ENCODE measurements around the gene GDF7. TPM values are rescaled to one million over a fixed set of nuclear protein-coding genes. Genes with fewer than 3 reads are reported as not detected.

Gene GDF7
- total and polyA plus RNA-seq, 4 donors: 0.89 to 7.2 (median 3.3) TPM

DNA sequence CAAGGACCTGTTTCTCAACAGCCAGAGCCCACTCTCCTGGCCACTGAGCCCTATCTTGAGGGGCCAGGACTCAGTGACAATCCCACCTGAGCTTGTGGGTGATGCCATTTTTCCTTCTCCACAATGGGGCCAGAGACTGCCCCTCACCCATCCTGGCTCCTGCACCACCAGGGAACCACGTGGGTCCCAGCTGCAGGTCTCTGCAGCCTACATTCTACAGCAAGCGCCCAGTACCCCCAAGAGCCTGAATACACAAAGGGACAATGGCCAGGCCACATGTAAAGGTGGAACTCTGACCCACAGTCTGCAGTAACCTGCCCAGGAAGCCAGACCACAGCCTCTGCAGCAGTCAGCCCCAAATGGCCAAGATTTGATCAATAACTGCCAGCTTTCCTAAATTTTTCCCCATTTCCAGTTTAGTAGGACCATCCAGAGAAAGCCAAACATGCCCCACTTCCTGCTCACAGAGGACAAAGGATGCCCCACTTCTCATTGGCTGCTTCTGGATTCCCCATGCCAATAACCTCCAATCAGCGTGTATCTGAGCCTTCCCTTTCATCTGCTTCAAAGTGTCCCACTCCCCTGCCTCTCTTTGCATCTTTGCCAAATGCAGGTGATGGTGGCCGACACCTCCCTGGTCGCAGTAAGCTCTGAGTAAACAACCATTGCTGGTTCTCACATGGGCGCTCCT, 35.2 kb upstream of the GDF7 start:
- DNase-seq (ENCODE audit: low spot score): no peak
- no peak overlapping the region for H3K4me3 ChIP-seq (ENCODE audit: low read depth in 1 of 3, low read length in 3 of 3)
- no peaks in the 10 kb centered on the region for H3K9me3 ChIP-seq (ENCODE audit: control insufficient read depth in 4 of 4, low read length in 3 of 4)
- peaks cover 5 to 28% (median 16%) of the 10 kb centered on the region in 4 donors for H3K4me1 ChIP-seq (ENCODE audit: control insufficient read depth in 4 of 4, insufficient read depth in 4 of 4, low read length in 3 of 4)
- TF ChIP-seq SP1 (IDR thresholded peaks at IDR 0.05): no peak
- TF ChIP-seq, protein P1, sequence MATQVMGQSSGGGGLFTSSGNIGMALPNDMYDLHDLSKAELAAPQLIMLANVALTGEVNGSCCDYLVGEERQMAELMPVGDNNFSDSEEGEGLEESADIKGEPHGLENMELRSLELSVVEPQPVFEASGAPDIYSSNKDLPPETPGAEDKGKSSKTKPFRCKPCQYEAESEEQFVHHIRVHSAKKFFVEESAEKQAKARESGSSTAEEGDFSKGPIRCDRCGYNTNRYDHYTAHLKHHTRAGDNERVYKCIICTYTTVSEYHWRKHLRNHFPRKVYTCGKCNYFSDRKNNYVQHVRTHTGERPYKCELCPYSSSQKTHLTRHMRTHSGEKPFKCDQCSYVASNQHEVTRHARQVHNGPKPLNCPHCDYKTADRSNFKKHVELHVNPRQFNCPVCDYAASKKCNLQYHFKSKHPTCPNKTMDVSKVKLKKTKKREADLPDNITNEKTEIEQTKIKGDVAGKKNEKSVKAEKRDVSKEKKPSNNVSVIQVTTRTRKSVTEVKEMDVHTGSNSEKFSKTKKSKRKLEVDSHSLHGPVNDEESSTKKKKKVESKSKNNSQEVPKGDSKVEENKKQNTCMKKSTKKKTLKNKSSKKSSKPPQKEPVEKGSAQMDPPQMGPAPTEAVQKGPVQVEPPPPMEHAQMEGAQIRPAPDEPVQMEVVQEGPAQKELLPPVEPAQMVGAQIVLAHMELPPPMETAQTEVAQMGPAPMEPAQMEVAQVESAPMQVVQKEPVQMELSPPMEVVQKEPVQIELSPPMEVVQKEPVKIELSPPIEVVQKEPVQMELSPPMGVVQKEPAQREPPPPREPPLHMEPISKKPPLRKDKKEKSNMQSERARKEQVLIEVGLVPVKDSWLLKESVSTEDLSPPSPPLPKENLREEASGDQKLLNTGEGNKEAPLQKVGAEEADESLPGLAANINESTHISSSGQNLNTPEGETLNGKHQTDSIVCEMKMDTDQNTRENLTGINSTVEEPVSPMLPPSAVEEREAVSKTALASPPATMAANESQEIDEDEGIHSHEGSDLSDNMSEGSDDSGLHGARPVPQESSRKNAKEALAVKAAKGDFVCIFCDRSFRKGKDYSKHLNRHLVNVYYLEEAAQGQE (IDR thresholded peaks at IDR 0.05): no peak
- TF ChIP-seq, protein P2, sequence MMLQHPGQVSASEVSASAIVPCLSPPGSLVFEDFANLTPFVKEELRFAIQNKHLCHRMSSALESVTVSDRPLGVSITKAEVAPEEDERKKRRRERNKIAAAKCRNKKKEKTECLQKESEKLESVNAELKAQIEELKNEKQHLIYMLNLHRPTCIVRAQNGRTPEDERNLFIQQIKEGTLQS (IDR thresholded peaks at IDR 0.05): no peak
- no peak for TF ChIP-seq GABPA (IDR thresholded peaks at IDR 0.05 in 1 of 2, conservative IDR thresholded peaks at IDR 0.05 in 1 of 2)
- TF ChIP-seq EGR1 (IDR thresholded peaks at IDR 0.05; ENCODE audit: low read depth in 2 of 2): no peak
- TF ChIP-seq, protein P3, sequence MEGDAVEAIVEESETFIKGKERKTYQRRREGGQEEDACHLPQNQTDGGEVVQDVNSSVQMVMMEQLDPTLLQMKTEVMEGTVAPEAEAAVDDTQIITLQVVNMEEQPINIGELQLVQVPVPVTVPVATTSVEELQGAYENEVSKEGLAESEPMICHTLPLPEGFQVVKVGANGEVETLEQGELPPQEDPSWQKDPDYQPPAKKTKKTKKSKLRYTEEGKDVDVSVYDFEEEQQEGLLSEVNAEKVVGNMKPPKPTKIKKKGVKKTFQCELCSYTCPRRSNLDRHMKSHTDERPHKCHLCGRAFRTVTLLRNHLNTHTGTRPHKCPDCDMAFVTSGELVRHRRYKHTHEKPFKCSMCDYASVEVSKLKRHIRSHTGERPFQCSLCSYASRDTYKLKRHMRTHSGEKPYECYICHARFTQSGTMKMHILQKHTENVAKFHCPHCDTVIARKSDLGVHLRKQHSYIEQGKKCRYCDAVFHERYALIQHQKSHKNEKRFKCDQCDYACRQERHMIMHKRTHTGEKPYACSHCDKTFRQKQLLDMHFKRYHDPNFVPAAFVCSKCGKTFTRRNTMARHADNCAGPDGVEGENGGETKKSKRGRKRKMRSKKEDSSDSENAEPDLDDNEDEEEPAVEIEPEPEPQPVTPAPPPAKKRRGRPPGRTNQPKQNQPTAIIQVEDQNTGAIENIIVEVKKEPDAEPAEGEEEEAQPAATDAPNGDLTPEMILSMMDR (IDR thresholded peaks at IDR 0.05; ENCODE audit: low read depth, low read length, missing input control): no peak
- no peak for TF ChIP-seq TAF1 (conservative IDR thresholded peaks at IDR 0.05)
- TF ChIP-seq, protein P4, sequence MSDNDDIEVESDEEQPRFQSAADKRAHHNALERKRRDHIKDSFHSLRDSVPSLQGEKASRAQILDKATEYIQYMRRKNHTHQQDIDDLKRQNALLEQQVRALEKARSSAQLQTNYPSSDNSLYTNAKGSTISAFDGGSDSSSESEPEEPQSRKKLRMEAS (IDR thresholded peaks at IDR 0.05): no peak
- no peaks in the 10 kb centered on the region for H3K36me3 ChIP-seq (ENCODE audit: control insufficient read depth in 4 of 4, insufficient read depth in 3 of 4, low read depth in 1 of 4, low read length in 3 of 4)
- no peak overlapping the region for H3K9ac ChIP-seq (ENCODE audit: low read depth in 1 of 2, low read length in 2 of 2)
- H3K27me3 ChIP-seq (ENCODE audit: control insufficient read depth in 4 of 4, insufficient read depth in 4 of 4, low read length in 3 of 4): no peaks in the 10 kb centered on the region
- H3K27ac ChIP-seq (ENCODE audit: low read depth in 1 of 2, low read length in 2 of 2): no peak overlapping the region
- WGBS: 93% methylated on average over 6 of the region's 6 CpGs

DNA sequence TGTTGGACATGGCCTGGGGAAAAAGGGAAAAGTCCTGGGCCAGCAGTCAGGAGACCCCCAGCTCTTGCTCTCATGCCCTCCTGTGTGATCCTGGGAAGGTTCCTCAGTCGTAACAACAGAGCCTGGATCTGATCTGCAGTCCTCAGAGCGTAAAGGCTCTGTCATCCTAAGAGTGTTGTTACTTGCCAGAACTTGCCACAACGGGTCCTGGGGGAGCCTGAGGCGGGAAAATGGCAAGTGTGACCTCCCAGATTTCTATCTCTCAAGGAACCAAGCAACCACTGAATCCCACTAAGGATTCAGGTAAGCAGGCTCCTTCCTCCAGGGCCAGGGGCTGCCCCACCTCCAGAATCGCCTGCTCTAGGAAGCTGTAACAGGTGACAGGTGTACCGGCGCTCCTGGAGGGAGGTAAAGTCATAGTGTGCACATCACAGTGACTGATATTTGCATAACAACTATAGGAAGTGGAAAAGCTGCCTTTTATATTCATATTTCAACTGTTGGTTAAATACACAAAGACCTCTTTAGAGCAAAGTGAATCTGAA, 34.4 kb upstream of the GDF7 start:
- H3K9ac ChIP-seq (ENCODE audit: low read depth in 1 of 2, low read length in 2 of 2): no peak overlapping the region
- H3K27ac ChIP-seq (ENCODE audit: low read depth in 1 of 2, low read length in 2 of 2): no peak overlapping the region
- H3K27me3 ChIP-seq (ENCODE audit: control insufficient read depth in 4 of 4, insufficient read depth in 4 of 4, low read length in 3 of 4): no peaks in the 10 kb centered on the region
- peaks cover 5 to 35% (median 19%) of the 10 kb centered on the region in 4 donors for H3K4me1 ChIP-seq (ENCODE audit: control insufficient read depth in 4 of 4, insufficient read depth in 4 of 4, low read length in 3 of 4)
- 94% methylated on average over 7 of the region's 7 CpGs for WGBS
- no peak overlapping the region for H3K4me3 ChIP-seq (ENCODE audit: low read depth in 1 of 3, low read length in 3 of 3)
- no peak for DNase-seq (ENCODE audit: low spot score)
- no peaks in the 10 kb centered on the region for H3K9me3 ChIP-seq (ENCODE audit: control insufficient read depth in 4 of 4, low read length in 3 of 4)
- no peaks in the 10 kb centered on the region for H3K36me3 ChIP-seq (ENCODE audit: control insufficient read depth in 4 of 4, insufficient read depth in 3 of 4, low read depth in 1 of 4, low read length in 3 of 4)
- TF ChIP-seq RXRA (IDR thresholded peaks at IDR 0.05) (no peak), FOXA2 (IDR thresholded peaks at IDR 0.05) (no peak), HNF4G (IDR thresholded peaks at IDR 0.05) (no peak), NR2F2 (IDR thresholded peaks at IDR 0.05) (no peak), JUND (IDR thresholded peaks at IDR 0.05) (no peak), TAF1 (conservative IDR thresholded peaks at IDR 0.05) (no peak), YY1 (IDR thresholded peaks at IDR 0.05) (no peak), SP1 (IDR thresholded peaks at IDR 0.05) (no peak)
- TF ChIP-seq, protein P5, sequence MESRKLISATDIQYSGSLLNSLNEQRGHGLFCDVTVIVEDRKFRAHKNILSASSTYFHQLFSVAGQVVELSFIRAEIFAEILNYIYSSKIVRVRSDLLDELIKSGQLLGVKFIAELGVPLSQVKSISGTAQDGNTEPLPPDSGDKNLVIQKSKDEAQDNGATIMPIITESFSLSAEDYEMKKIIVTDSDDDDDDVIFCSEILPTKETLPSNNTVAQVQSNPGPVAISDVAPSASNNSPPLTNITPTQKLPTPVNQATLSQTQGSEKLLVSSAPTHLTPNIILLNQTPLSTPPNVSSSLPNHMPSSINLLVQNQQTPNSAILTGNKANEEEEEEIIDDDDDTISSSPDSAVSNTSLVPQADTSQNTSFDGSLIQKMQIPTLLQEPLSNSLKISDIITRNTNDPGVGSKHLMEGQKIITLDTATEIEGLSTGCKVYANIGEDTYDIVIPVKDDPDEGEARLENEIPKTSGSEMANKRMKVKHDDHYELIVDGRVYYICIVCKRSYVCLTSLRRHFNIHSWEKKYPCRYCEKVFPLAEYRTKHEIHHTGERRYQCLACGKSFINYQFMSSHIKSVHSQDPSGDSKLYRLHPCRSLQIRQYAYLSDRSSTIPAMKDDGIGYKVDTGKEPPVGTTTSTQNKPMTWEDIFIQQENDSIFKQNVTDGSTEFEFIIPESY (IDR thresholded peaks at IDR 0.05): no peak
- TF ChIP-seq, protein P1 (IDR thresholded peaks at IDR 0.05): no peak
- TF ChIP-seq, protein P3 (IDR thresholded peaks at IDR 0.05; ENCODE audit: low read depth, low read length, missing input control): no peak
- TF ChIP-seq, protein P2 (IDR thresholded peaks at IDR 0.05): no peak
